Right ventricle myocardium inferior (tissue), 1 donor: ENCODE measurements around the gene PIP5K1C. TPM values are rescaled to one million over a fixed set of nuclear protein-coding genes. Genes with fewer than 3 reads are reported as not detected.

ENCODE experiments used
- ATAC-seq: fragments of 200-7000 bp; cut with Tn5 transposase; one replicate; pipeline ENCODE4 v1.9.1; 2020; ENCODE audit warnings: mild to moderate bottlenecking, moderate library complexity
- DNase-seq: peaks from one replicate; pipeline ENCODE4 v3.0.0; 2021; ENCODE audit errors: missing footprints
- intact Hi-C: fragments of 100-400 bp; cut with DNase I; formaldehyde crosslinking; loops from one replicate; pipeline ENCODE4 v1.11.0; 2022
- total RNA-seq: library from RNA; stranded (reverse); fragmentation: NEBNext Ultra II Directional; extraction: Animal tissue kit (Norgen Biotek cat#: 25700); gene quantifications from one replicate; pipeline ENCODE4 v1.2.1, GENCODE V29; 2021
- donor health status: DM: no; HTN: yes; CAD: no; lungs with severe emphysema.

The PIP5K1C gene
- total RNA-seq, 1 donor from 2014 or later = 34.7 TPM

- intact Hi-C loops = no loop called here
- DNase-seq = no peak
- ATAC-seq = peak; percentile 36
These were observed 16.7 kb downstream of the PIP5K1C start for GRCh38 chr19:3683405-3684053.

DNA sequence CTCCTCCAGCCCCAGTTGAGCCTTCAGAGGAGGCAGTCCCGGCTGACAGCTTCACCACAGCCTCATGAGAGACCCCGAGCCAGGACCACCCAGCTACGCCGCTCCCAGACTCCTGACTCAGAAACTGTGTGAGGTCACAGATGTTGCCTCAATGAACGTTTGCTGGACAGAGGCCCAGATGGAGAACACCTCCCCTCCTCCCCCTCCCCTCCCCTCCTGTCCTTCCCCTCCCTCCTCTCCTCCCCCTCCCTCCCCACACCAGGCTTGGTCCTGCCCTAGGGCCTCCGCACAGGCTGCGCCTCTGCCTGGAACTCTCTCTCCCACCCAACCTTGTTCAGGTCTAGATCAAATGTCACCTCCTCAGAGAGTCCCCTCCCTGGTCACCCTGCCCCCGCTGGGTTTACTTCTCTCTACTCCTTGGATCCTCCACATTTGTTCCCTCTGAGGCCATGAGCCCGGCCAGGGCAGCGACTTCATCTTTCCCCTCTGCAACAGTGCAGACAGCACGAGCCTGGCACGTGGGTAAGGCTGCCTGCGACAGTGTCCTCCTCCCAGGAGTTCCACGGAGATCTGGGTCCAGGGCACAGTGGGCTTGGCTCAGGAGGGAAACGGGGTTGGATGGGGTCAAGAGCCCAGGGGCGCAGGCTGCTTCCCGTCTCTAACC lies 17.4 kb downstream of the PIP5K1C start:
- no peak for DNase-seq
- peak; percentile 51 for ATAC-seq
- intact Hi-C loops = no loop called here

DNA sequence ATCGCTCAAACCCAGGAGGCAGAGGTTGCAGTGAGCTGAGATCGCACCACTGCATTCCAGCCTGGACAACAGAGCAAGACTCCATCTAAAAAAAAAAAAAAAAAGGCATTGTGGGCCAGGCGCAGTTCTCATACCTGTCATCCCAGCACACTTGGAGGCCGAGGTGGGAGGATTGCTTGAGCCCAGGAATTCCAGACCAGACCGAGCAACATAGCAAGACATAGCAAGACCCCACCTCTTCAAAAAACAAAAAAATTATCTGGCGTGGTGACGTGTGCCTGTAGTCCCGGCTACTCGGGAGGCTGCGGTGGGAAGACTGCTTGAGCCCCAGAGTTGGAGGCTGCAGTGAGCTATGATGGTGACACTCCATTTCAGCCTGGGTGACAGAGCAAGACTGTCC lies 18.0 kb downstream of the PIP5K1C start:
- DNase-seq (no peak), ATAC-seq (no peak)
- intact Hi-C loops = no loop called here

DNA sequence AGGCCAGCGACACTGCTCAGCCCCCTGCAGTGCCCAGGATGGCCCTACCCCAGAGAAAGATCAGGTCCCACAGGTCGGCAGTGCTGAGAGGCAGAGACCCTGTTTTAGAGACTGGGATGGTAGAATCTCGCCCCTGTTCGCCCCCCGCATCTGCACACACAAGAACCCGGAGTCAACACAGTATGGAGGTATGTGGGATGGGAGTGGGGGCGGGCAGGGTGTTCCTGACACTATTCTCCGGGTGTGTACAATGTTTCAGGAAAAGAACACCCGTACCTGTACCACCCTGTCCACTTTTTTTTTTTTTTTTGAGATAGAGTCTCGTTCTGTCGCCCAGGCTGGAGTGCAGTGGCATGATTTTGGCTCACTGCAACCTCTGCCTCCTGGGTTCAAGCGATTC lies 19.3 kb downstream of the PIP5K1C start:
- intact Hi-C loops = no loop called here
- ATAC-seq (no peak), DNase-seq (peak; percentile 28)

- ATAC-seq = no peak
- intact Hi-C loops = no loop called here
- DNase-seq = peak; percentile 55
These were observed 20.7 kb downstream of the PIP5K1C start for GRCh38 chr19:3679581-3679980.

DNA sequence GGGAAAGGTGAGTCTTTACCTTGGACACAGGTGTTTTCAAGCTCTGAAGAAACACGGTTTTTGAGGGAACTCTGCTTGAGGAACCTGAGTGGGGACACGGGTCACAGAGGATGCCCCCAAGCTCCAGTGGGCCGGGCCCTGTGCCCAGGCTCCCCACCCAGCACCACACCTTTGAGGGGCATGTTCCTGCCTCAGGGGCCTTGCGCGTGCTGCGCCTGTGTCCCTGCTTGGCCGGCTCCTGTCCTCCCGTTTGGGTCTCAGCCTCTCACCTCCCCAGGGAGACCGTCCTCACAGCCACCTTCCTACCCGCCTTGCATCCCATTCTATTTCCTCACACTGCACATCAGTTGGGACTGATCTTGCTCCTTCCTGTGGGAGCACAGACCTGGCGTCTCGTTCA lies 21.1 kb downstream of the PIP5K1C start:
- ATAC-seq = no peak
- intact Hi-C loops = no loop called here
- DNase-seq = peak; percentile 45

DNA sequence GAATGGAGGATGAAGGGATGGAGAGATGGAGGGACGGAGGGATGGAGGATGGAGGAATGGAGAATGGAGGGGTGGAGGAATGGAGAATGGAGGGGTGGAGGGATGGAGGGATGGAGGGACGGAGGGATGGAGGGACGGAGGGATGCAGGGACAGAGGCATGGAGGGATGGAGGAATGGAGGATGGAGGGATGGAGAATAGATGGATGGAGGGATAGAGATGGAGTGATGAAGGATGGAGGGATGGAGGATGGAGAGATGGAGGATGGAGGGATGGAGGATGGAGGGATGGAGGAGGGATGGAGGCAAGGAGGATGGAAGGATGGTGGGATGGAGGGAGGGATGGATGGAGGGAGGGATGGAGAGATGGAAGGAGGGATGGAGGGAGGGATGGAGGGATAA lies 22.1 kb downstream of the PIP5K1C start:
- ATAC-seq = no peak

GRCh38 chr19:3674784-3675543 lies 25.3 kb downstream of the PIP5K1C start:
- intact Hi-C loops = no loop called here
- DNase-seq = no peak
- ATAC-seq = no peak

More for the DNA sequence above, 22.1 kb downstream of the PIP5K1C start:
- intact Hi-C loops = no loop called here
- DNase-seq = no peak

DNA sequence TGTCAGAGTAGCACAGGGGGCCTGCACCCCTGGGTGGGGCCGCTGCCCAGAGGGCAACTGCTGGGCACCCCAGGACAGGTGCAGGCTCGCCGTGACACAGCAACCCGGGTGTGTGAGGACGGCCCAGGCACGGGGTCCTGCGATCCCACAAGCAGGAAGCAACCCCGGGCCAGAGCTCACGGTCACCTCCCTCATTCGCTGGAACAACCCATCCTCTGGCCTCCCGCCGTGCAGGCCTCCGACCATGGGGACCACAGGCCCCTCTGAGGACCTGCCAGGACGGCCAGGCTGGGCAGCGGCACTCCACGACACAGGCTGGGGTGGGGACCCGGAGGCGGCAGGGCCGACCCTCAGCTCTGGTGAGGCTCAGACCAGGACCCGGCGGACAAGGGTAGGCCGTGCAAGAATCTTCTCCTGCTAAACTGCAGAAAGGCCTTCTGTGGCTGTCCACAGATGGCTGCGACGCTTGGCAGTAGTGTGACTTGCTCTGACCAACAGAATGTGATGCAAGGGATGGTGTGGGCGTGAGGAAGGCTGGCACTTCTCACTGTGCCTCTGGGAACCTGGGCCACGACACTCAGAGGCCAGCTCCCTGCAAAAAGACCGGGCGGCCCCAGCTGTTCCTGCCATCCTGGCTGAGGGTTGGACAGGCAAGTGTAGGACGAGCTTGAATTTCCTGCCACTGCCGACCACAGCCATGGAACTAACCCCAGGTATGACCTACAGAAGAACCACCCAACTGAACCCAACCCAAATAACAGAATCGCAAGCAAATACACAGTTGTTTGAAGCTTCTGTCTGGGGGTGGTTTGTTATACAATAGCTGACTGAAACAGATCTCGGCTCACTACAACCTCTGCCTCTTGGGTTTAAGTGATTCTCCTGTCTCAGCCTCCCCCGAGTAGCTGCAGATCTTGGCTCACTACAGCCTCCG lies 26.5 kb downstream of the PIP5K1C start:
- intact Hi-C loops = no loop called here
- DNase-seq (no peak), ATAC-seq (no peak)

DNA sequence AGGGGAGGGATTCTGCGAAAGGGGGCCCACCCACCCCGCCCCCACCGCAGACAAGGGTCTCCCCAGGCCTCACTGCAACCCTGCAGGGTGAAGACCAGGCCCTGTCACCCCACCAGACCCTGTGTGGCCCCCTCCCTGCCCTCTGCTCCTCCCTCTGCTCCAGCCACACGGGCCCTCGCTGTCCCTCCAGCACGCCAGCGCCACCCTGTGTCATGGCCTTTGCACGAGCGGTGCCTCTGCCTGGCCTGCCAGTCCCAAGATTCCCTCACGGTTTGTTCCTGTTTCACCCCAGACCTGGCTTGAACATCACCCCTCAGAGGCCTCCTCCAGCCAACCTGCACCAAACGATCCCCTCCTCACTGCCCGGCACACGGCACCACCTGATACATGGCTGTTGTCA lies 27.3 kb downstream of the PIP5K1C start:
- intact Hi-C loops = no loop called here
- DNase-seq (no peak), ATAC-seq (no peak)

DNA sequence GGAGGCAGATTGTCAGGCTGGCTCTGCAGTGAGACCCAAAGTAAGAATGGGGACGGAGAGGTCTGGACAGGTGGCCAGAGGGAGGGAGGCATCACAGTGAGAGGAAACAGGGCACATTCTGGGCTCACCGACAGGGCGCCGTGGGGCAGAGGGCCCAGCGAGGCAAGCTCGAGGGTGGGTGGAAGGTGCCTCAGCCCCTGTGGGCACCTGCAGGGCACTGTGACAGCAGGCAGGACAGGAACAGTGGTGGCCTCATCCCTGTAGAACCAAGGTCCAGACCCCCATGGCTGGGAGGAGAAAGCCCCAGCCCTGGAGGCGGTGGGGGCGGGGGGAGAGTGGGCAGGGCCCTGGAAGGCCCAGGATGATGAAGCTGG lies 27.7 kb downstream of the PIP5K1C start:
- intact Hi-C loops = no loop called here
- no peak for ATAC-seq

GRCh38 chr19:3671680-3672574 lies 28.3 kb downstream of the PIP5K1C start:
- intact Hi-C loops = no loop called here
- ATAC-seq (no peak), DNase-seq (no peak)

More for the DNA sequence above, 27.7 kb downstream of the PIP5K1C start:
- DNase-seq = no peak

- peak; percentile 87 for DNase-seq
- ATAC-seq = peak; percentile 75
- intact Hi-C loops = no loop called here
These were observed 29.2 kb downstream of the PIP5K1C start for GRCh38 chr19:3670796-3671679.

DNA sequence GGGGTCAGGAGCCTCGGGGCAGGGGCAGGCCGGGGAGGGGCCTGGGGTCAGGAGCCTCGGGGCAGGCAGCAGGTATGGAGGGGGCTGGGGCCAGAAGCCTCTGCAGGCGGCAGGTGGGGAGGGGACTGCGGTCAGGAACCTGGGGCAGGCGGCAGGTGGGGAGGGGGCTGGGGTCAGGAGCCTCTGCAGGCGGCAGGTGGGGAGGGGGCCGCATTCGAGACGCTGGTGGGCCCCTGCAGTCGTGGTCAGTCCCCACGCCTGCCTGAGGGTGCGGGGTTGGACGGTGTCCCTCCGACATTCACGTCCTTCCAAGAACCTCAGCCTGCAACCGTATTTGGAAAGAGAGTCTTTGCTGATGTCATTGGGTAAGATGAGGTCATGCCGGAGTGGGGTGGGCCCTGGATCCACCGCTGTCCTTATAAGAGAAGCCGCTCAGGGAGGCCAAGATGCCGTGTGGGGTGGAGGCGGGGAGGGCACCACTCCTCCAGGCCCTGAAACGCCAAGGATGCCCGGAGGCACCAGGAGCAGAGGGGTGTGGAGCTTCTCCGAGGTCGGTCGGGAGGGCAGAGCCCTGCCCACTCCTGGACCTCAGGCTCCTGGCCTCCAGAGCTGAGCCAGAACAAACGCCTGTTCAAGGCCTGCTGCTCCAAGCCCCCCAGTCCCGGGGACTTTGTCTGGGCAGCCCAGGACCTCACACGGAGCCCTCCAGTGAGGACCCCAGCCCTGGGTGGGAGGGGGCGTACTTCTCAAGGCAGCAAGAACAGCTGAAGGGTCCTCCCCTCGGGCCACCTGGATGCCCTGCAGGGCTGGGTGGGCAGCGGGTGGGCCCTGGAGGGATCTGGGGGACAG lies 30.1 kb downstream of the PIP5K1C start:
- peak; percentile 85 for ATAC-seq
- intact Hi-C loops = no loop called here
- peak; percentile 84 for DNase-seq

DNA sequence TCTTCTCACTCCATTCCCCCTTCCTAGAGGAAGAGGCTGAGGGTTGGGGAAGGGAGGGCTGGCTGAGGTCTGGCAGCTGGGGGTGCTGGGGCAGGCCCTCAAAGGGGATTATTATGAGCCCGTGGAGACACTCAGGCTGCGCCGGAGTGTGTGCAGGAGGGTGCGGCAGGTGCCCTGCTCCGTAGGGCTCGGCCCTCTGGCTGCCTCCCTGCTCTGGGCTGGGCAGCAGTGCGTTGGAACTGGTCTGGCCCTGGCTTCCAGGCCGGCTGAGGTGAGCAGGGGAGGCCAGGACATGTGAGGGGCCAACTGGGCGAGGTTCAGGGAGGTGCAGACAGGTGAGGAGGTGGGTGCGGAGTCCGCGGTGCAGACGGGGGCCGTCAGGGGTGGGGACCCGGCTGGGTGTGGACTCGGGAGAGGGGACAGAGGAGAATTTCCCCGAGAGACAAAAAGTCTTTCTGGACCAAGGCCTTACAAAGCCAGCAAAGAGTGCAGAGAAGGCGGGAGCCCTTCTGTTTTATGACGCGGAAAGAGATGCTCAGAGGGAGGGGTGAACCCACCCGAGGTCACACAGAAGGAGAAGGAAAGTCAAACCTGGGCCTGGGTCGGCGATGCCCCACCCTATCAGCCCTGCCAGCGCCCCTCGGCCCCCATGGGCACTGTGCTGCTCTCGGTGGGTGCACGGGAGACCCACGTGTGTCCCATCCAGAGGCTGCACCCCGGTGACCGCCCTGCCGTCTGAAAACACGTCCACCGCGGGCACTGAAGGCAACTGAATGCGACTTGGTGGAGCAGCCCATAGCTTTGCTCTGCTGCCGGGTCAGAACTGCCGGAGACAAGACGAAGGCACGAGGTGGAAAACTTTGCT lies 31.0 kb downstream of the PIP5K1C start:
- intact Hi-C loops = no loop called here
- DNase-seq = no peak
- no peak for ATAC-seq
